ENCODE results near the gene APRT. TPM values are rescaled to one million over a fixed set of nuclear protein-coding genes. Genes with fewer than 3 reads are reported as not detected.

APRT gene
- total RNA-seq, 2 experiments from 2014 or later: 129 to 136 TPM

- ChIA-PET POLR2A (no interaction called here), CTCF (interaction anchor here (0.6 kb wide), 1 partner anchor 45 kb away, joined by 3 read pairs; no protein-coding TSS in a partner anchor)
- Mint-ChIP-seq H3K9me3 (no peaks in the 10 kb centered on the region), H3K27me3 (no peaks in the 10 kb centered on the region), H3K27ac (no peak overlapping the region), H3K4me1 (peaks cover 7% of the 10 kb centered on the region), H3K4me3 (no peak overlapping the region), H3K36me3 (ENCODE audit: low read depth) (no peaks in the 10 kb centered on the region)
- no peak for DNase-seq
Measured at GRCh38 chr16:88839026-88839529, 27.4 kb upstream of the APRT start.

- ChIA-PET POLR2A (no interaction called here), CTCF (interaction anchor here (0.6 kb wide), 1 partner anchor 45 kb away, joined by 3 read pairs; no protein-coding TSS in a partner anchor)
- Mint-ChIP-seq H3K36me3 (ENCODE audit: low read depth) (no peaks in the 10 kb centered on the region), H3K4me1 (peaks cover 7% of the 10 kb centered on the region), H3K27me3 (no peaks in the 10 kb centered on the region), H3K4me3 (no peak overlapping the region), H3K9me3 (no peaks in the 10 kb centered on the region), H3K27ac (no peak overlapping the region)
- no peak for DNase-seq
Measured at GRCh38 chr16:88838566-88838965, 26.8 kb upstream of the APRT start.

GRCh38 chr16:88837806-88838205 lies 26.1 kb upstream of the APRT start:
- Mint-ChIP-seq H3K4me1 (peaks cover 6% of the 10 kb centered on the region), H3K27me3 (no peaks in the 10 kb centered on the region), H3K27ac (no peak overlapping the region), H3K4me3 (no peak overlapping the region), H3K9me3 (no peaks in the 10 kb centered on the region), H3K36me3 (ENCODE audit: low read depth) (no peaks in the 10 kb centered on the region)
- no peak for DNase-seq
- ChIA-PET CTCF (no interaction called here), POLR2A (no interaction called here)

- DNase-seq: no peak
- peaks cover under 1% of the 10 kb centered on the region for H3K4me1 Mint-ChIP-seq
- H3K4me3 Mint-ChIP-seq: no peak overlapping the region
- H3K27me3 Mint-ChIP-seq: no peaks in the 10 kb centered on the region
- H3K9me3 Mint-ChIP-seq: no peaks in the 10 kb centered on the region
- no peaks in the 10 kb centered on the region for H3K36me3 Mint-ChIP-seq (ENCODE audit: low read depth)
- H3K27ac Mint-ChIP-seq: no peak overlapping the region
- POLR2A ChIA-PET: no interaction called here
- CTCF ChIA-PET: no interaction called here
Measured at GRCh38 chr16:88836791-88837190, 25.1 kb upstream of the APRT start.

GRCh38 chr16:88835818-88836217 lies 24.1 kb upstream of the APRT start:
- H3K9me3 Mint-ChIP-seq: no peaks in the 10 kb centered on the region
- CTCF ChIA-PET: no interaction called here
- no peaks in the 10 kb centered on the region for H3K4me1 Mint-ChIP-seq
- no peak for DNase-seq
- no peak overlapping the region for H3K4me3 Mint-ChIP-seq
- no peak overlapping the region for H3K27ac Mint-ChIP-seq
- no peaks in the 10 kb centered on the region for H3K36me3 Mint-ChIP-seq (ENCODE audit: low read depth)
- POLR2A ChIA-PET: no interaction called here
- H3K27me3 Mint-ChIP-seq: no peaks in the 10 kb centered on the region

- Mint-ChIP-seq H3K27me3 (no peaks in the 10 kb centered on the region), H3K27ac (no peak overlapping the region), H3K9me3 (no peaks in the 10 kb centered on the region), H3K4me3 (no peak overlapping the region), H3K36me3 (ENCODE audit: low read depth) (no peaks in the 10 kb centered on the region), H3K4me1 (no peaks in the 10 kb centered on the region)
- POLR2A ChIA-PET: no interaction called here
- DNase-seq: no peak
- CTCF ChIA-PET: no interaction called here
Measured at GRCh38 chr16:88835383-88835782, 23.7 kb upstream of the APRT start.

- Mint-ChIP-seq H3K27ac (no peak overlapping the region), H3K4me3 (no peak overlapping the region), H3K4me1 (no peaks in the 10 kb centered on the region), H3K27me3 (no peaks in the 10 kb centered on the region), H3K36me3 (ENCODE audit: low read depth) (no peaks in the 10 kb centered on the region), H3K9me3 (no peaks in the 10 kb centered on the region)
- POLR2A ChIA-PET: no interaction called here
- DNase-seq: no peak
- CTCF ChIA-PET: no interaction called here
Measured at GRCh38 chr16:88834670-88835069, 22.9 kb upstream of the APRT start.

- DNase-seq: no peak
- ChIA-PET CTCF (no interaction called here), POLR2A (interaction anchor here (1.4 kb wide), 1 partner anchor 24 kb away, joined by 4 read pairs; the partner anchor contains the start of genes GALNS and TRAPPC2L)
- H3K27me3 Mint-ChIP-seq: no peaks in the 10 kb centered on the region
- no peak overlapping the region for H3K4me3 Mint-ChIP-seq
- H3K27ac Mint-ChIP-seq: no peak overlapping the region
- H3K4me1 Mint-ChIP-seq: no peaks in the 10 kb centered on the region
- H3K9me3 Mint-ChIP-seq: no peaks in the 10 kb centered on the region
- H3K36me3 Mint-ChIP-seq (ENCODE audit: low read depth): no peaks in the 10 kb centered on the region
Measured at GRCh38 chr16:88833086-88833485, 21.4 kb upstream of the APRT start.

GRCh38 chr16:88831838-88832237 lies 20.1 kb upstream of the APRT start:
- no peak for DNase-seq
- Mint-ChIP-seq H3K4me3 (no peak overlapping the region), H3K9me3 (no peaks in the 10 kb centered on the region), H3K27ac (no peak overlapping the region), H3K4me1 (no peaks in the 10 kb centered on the region), H3K27me3 (no peaks in the 10 kb centered on the region), H3K36me3 (ENCODE audit: low read depth) (no peaks in the 10 kb centered on the region)
- POLR2A ChIA-PET: no interaction called here
- CTCF ChIA-PET: no interaction called here

GRCh38 chr16:88830783-88831182 lies 19.1 kb upstream of the APRT start:
- Mint-ChIP-seq H3K9me3 (no peaks in the 10 kb centered on the region), H3K4me1 (no peaks in the 10 kb centered on the region)
- CTCF ChIA-PET: interaction anchor here (0.7 to 0.9 kb wide), 2 partner anchors 13 to 221 kb away, joined by 3 to 5 read pairs; no protein-coding TSS in a partner anchor

GRCh38 chr16:88830258-88830657 lies 18.5 kb upstream of the APRT start:
- no peak for DNase-seq
- H3K27ac Mint-ChIP-seq: no peak overlapping the region
- no peaks in the 10 kb centered on the region for H3K9me3 Mint-ChIP-seq
- ChIA-PET POLR2A (no interaction called here), CTCF (interaction anchor here (0.7 to 0.9 kb wide), 2 partner anchors 12 to 220 kb away, joined by 3 to 5 read pairs; no protein-coding TSS in a partner anchor)
- no peaks in the 10 kb centered on the region for H3K4me1 Mint-ChIP-seq
- no peak overlapping the region for H3K4me3 Mint-ChIP-seq
- H3K36me3 Mint-ChIP-seq (ENCODE audit: low read depth): no peaks in the 10 kb centered on the region
- H3K27me3 Mint-ChIP-seq: no peaks in the 10 kb centered on the region

More at GRCh38 chr16:88830783-88831182, 19.1 kb upstream of the APRT start:
- H3K27ac Mint-ChIP-seq: no peak overlapping the region
- no peaks in the 10 kb centered on the region for H3K36me3 Mint-ChIP-seq (ENCODE audit: low read depth)
- POLR2A ChIA-PET: no interaction called here
- H3K27me3 Mint-ChIP-seq: no peaks in the 10 kb centered on the region
- no peak overlapping the region for H3K4me3 Mint-ChIP-seq
- DNase-seq: no peak

GRCh38 chr16:88828711-88829110 lies 17.0 kb upstream of the APRT start:
- H3K27ac Mint-ChIP-seq: no peak overlapping the region
- ChIA-PET POLR2A (interaction anchor here (1.0 kb wide), 1 partner anchor 16 kb away, joined by 3 read pairs; the partner anchor contains the start of gene APRT), CTCF (no interaction called here)
- H3K4me3 Mint-ChIP-seq: no peak overlapping the region
- no peaks in the 10 kb centered on the region for H3K36me3 Mint-ChIP-seq (ENCODE audit: low read depth)
- no peak for DNase-seq
- H3K27me3 Mint-ChIP-seq: no peaks in the 10 kb centered on the region
- H3K4me1 Mint-ChIP-seq: no peaks in the 10 kb centered on the region
- H3K9me3 Mint-ChIP-seq: no peaks in the 10 kb centered on the region

GRCh38 chr16:88827727-88828126 lies 16.0 kb upstream of the APRT start:
- POLR2A ChIA-PET: no interaction called here
- DNase-seq: no peak
- no peaks in the 10 kb centered on the region for H3K27me3 Mint-ChIP-seq
- H3K4me3 Mint-ChIP-seq: no peak overlapping the region
- CTCF ChIA-PET: no interaction called here
- H3K36me3 Mint-ChIP-seq (ENCODE audit: low read depth): no peaks in the 10 kb centered on the region
- no peak overlapping the region for H3K27ac Mint-ChIP-seq
- no peaks in the 10 kb centered on the region for H3K9me3 Mint-ChIP-seq
- no peaks in the 10 kb centered on the region for H3K4me1 Mint-ChIP-seq

GRCh38 chr16:88826070-88826840 lies 14.5 kb upstream of the APRT start:
- no peak for DNase-seq
- Mint-ChIP-seq H3K36me3 (ENCODE audit: low read depth) (no peaks in the 10 kb centered on the region), H3K4me1 (no peaks in the 10 kb centered on the region), H3K27me3 (no peaks in the 10 kb centered on the region), H3K9me3 (no peaks in the 10 kb centered on the region), H3K4me3 (no peak overlapping the region), H3K27ac (no peak overlapping the region)
- POLR2A ChIA-PET: no interaction called here
- CTCF ChIA-PET: no interaction called here
